Pancreas (tissue), 10 donors: ENCODE results near the gene CIB4. TPM values are rescaled to one million over a fixed set of nuclear protein-coding genes. Genes with fewer than 3 reads are reported as not detected.

Experiments
- ATAC-seq, 4 donors: fragments of 200-7000 bp; cut with Tn5 transposase; one replicate each; pipeline versions ENCODE4 v1.8.0 to v1.9.1; 2020; ENCODE audit warnings: mild to moderate bottlenecking in 4 of 4, moderate library complexity in 4 of 4
- DNase-seq, 6 donors: peaks; one replicate each; pipeline ENCODE4 v3.0.0-alpha.2; 2020
- FAIRE-seq: peaks from 2 replicates; lab custom pipeline; 2012; peaks lifted over from hg19 to GRCh38; lab: Jason Lieb, UNC
- H3K27ac ChIP-seq, 4 donors: fragments of 200-600 bp; sonication (generic); 1 replicate in 3 of 4; 2 replicates in 1 of 4; pipeline versions ENCODE4 v1.5.0 to v1.8.0; 2020
- H3K27me3 ChIP-seq, 4 donors: fragments of 200-600 bp; one replicate each; pipeline ENCODE4 v1.8.0; 2021
- H3K36me3 ChIP-seq, 3 donors: fragments of 200-600 bp; sonication (generic) in 1 of 3; one replicate each; pipeline versions ENCODE4 v1.5.0 to v1.8.0; 2020 to 2021
- H3K4me1 ChIP-seq, 3 donors: fragments of 200-600 bp; one replicate each; pipeline ENCODE4 v1.8.0; 2021
- H3K4me3 ChIP-seq, 4 donors: fragments of 200-600 bp; sonication (generic) in 2 of 4; one replicate each; pipeline versions ENCODE4 v1.5.0 to v1.8.0; 2020 to 2021
- H3K9me3 ChIP-seq, 4 donors: fragments of 200-600 bp; one replicate each; pipeline ENCODE4 v1.8.0; 2021
- WGBS, 2 donors: extraction: QIAGEN DNeasy Blood & Tissue Kit; methylation state at CpG; one replicate each; pipeline ENCODE4 v1.1.7; 2013; 5-methylcytosine and 5-hydroxymethylcytosine counted together
- intact Hi-C, 3 donors: fragments of 100-400 bp; cut with DNase I; formaldehyde crosslinking; loops; one replicate each; pipeline versions ENCODE4 v1.11.1 to v1.14.2; 2022
- polyA plus RNA-seq, 2 donors: library from polyadenylated mRNA; stranded (reverse); fragments of 200-250 nt; gene quantifications; one replicate each; pipeline ENCODE4 v1.2.3, GENCODE V29; 2013
- total RNA-seq, 6 donors: library from RNA; stranded (reverse); fragmentation: NEBNext Ultra II Directional in 4 of 6; extraction: Animal tissue kit (Norgen Biotek cat#: 25700) in 4 of 6; gene quantifications; one replicate each; pipeline versions ENCODE4 v1.2.1 to v1.2.4, GENCODE V29; 2021 to 2023
- TF ChIP-seq, protein P1 (sequence below), 4 donors: fragments of 200-600 bp; sonication (generic) in 3 of 4; IDR thresholded peaks; one replicate each; pipeline versions ENCODE4 v1.5.0 to v1.8.0; 2021; ENCODE audit warnings: antibody characterized with exemption in 4 of 4
- donor health status: healthy with polysubstance abuse.
- donor health status: DM: no; HTN: no; CAD: no; lungs with moderate emphysema.
- donor health status: DM: no; HTN: no; CAD: no.
- donor health status: control.
- donor health status: control.
- donor health status: Bipolar disorder and iron deficiency.
- donor health status: DM: yes; HTN: yes; CAD: no.
- donor health status: DM: no; HTN: no; CAD: no.
- donor health status: DM: no; HTN: no; CAD: no.
- donor health status: DM: yes; HTN: yes; CAD: no.

Gene CIB4
- total and polyA plus RNA-seq, 8 donors: 0.19 to 0.62 (median 0.31) TPM; not detected in 3

DNA sequence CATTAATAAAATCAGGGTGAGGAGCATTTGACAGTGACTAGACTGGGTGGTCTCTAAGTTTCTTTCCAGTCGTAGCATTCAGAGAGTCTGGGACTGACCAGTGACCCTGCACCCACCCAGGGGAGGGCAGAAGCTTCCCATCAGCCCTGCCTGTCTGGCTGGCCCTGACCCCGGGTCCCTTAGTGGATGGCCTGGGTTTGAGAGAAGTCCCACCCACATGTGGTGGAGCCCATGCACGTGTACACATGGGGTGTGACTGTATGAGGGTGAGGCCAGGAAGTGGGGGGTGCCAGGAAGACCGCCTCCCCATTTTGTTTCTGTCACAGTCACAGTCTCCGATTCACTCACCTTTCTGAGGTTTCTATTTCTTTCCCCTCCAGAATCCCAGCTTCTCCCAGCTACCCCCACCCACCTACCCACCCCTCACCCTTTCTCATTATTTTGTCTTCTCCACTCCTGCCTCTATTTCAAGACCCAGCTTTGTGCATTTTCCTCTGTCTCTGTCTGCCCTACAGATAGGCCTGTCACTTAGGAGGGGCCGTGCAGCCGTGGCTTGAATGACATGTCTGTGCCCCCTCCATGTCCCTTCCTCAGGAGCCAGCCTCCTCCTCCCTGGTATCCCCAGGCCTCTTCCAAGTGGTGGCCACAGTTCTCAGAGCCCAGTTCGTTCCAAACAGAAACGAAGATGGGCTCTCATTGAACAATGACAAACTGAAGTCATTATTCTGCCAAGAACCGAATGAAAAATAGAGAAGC is 13.6 kb downstream of the CIB4 start:
- H3K27me3 ChIP-seq: no peaks in the 10 kb centered on the region
- H3K4me3 ChIP-seq: no peak overlapping the region
- H3K36me3 ChIP-seq: no peaks in the 10 kb centered on the region
- no peak for FAIRE-seq
- ATAC-seq: no peak
- WGBS, 2 donors: 90 to 91% methylated on average over 10 of the region's 10 CpGs
- H3K9me3 ChIP-seq: no peaks in the 10 kb centered on the region
- DNase-seq: peak in 1 of 6 donors; percentile 40
- TF ChIP-seq, protein P1, sequence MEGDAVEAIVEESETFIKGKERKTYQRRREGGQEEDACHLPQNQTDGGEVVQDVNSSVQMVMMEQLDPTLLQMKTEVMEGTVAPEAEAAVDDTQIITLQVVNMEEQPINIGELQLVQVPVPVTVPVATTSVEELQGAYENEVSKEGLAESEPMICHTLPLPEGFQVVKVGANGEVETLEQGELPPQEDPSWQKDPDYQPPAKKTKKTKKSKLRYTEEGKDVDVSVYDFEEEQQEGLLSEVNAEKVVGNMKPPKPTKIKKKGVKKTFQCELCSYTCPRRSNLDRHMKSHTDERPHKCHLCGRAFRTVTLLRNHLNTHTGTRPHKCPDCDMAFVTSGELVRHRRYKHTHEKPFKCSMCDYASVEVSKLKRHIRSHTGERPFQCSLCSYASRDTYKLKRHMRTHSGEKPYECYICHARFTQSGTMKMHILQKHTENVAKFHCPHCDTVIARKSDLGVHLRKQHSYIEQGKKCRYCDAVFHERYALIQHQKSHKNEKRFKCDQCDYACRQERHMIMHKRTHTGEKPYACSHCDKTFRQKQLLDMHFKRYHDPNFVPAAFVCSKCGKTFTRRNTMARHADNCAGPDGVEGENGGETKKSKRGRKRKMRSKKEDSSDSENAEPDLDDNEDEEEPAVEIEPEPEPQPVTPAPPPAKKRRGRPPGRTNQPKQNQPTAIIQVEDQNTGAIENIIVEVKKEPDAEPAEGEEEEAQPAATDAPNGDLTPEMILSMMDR (IDR thresholded peaks at IDR 0.05): no peak
- intact Hi-C loops: no loop called here
- H3K27ac ChIP-seq: no peak overlapping the region
- no peaks in the 10 kb centered on the region for H3K4me1 ChIP-seq

DNA sequence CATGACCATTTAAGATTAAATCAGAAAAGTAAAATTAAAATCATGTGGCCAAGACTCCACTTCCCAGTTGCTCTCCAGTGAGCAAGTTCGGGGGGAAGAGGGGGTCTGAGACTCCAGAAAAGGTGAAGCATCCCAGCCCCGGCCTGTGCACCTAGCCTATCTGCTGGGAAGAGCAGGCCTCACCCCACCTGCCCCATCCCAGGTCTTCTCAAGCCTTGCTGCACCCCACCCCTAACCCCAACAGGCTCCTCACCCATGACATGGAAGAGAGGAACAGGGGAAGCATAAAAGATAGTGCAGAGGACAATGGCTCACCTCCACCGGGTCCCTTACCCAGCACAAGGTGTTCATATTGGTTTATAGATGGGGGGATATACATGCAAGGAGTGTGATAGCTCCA is 14.6 kb downstream of the CIB4 start:
- ATAC-seq (no peak), DNase-seq (peak in 1 of 6 donors; percentile 22), FAIRE-seq (no peak)
- no peaks in the 10 kb centered on the region for H3K4me1 ChIP-seq
- TF ChIP-seq, protein P1 (IDR thresholded peaks at IDR 0.05): no peak
- no peaks in the 10 kb centered on the region for H3K27me3 ChIP-seq
- H3K4me3 ChIP-seq: no peak overlapping the region
- intact Hi-C loops: no loop called here
- H3K9me3 ChIP-seq: no peaks in the 10 kb centered on the region
- H3K27ac ChIP-seq: no peak overlapping the region
- 95 to 97% methylated on average over 3 of the region's 3 CpGs for WGBS, 2 donors
- H3K36me3 ChIP-seq: no peaks in the 10 kb centered on the region

DNA sequence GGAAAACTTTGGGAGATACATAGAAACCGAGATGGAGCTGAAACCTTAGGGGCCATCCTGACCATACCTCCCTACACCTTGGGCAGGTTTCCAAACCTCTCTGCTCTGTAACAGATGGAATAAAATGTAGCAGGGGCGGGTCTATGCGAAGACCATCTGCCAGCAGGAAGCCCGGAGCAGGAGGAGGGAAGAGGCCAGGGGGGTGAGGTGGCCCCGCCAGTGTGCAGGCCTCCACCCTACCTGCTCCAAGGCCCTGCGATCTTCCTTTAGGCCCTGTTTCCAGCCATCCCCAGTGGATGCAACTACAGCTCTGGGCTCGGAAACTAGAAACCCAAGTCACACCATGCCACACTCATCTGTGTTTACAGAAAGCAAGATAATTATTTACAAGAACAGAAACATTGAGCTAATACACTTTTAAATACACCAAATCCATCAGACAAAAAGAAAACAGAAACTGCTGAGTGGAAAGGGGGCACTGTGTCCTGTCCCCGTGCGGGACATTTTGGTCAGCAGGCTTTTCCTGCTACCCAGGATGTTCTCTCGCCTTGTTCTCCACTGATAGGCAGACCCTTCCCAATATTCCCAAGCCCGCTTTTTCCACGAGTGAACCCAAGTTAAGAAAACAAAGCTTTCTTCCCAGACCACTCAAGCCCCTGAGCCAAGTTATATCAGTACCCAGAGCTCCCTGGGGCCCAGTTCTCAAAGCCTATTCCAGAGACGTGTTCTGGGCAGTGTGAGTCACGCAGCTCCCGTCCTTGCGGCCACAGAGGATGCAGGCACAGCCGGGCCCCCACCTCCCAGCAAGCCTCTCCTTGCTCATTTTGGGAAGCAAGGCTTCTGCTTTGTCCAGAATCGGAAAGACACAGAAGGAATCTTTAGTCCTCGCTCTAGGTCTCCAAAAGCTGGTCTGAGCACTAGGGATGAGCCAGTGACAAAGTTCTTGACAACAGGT is 17.3 kb downstream of the CIB4 start:
- no peak for FAIRE-seq
- no peaks in the 10 kb centered on the region for H3K9me3 ChIP-seq
- 86 to 87% methylated on average over 19 of the region's 19 CpGs for WGBS, 2 donors
- H3K36me3 ChIP-seq: no peaks in the 10 kb centered on the region
- H3K4me3 ChIP-seq: no peak overlapping the region
- intact Hi-C loops: no loop called here
- H3K27ac ChIP-seq: no peak overlapping the region
- DNase-seq: no peak
- H3K4me1 ChIP-seq: no peaks in the 10 kb centered on the region
- ATAC-seq: peak in 2 of 4 donors; percentile 63 to 68
- TF ChIP-seq, protein P1 (IDR thresholded peaks at IDR 0.05): no peak
- no peaks in the 10 kb centered on the region for H3K27me3 ChIP-seq

DNA sequence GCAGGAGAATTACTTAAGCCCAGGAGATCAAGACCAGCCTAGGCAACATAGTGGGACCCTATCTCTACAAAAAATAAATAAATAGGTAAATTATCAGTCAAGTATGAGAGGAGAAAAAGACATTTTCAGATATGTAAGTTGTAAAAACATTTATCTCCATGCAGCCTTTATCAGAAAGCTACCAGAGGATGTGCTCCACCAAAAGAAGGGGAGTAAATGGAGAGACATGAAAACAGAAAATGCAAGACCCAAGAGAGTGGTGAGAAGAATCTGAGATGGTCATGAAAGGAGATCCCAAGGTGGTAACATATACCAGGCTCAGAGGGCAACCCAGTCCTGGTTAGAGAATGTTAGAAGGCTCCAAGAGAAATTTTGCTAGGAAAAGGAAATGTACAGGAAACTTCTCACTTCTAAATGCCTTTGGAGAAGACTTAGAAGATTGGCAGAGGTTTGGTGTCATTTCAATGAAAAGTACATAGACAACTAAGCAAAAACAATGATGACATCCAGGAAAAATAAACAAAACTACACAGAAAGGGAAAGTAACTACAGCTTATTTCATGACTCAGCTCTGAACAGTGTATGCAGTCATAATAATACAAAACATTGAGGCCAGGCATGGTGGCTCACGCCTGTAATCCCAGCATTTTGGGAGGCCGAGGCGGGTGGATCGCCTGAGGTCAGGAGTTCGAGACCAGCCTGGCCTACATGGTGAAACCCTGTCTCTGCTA is 19.5 kb downstream of the CIB4 start:
- FAIRE-seq (no peak), ATAC-seq (no peak)
- 94 to 97% methylated on average over 5 of the region's 5 CpGs for WGBS, 2 donors

More for the DNA sequence above, 19.5 kb downstream of the CIB4 start:
- Histone ChIP-seq H3K4me3 (no peak overlapping the region), H3K27ac (no peak overlapping the region), H3K36me3 (no peaks in the 10 kb centered on the region), H3K9me3 (no peaks in the 10 kb centered on the region), H3K4me1 (no peaks in the 10 kb centered on the region), H3K27me3 (no peaks in the 10 kb centered on the region)
- DNase-seq: no peak
- TF ChIP-seq, protein P1 (IDR thresholded peaks at IDR 0.05): no peak
- intact Hi-C loops: no loop called here
